ENCODE measurements around the gene CC2D1A.

CC2D1A gene

GRCh38 chr19:13906521-13906904 lies 512 bp downstream of the CC2D1A start:
- H3K9me3 ChIP-seq (ENCODE audit: low read depth, low read length), result no peaks in the 10 kb centered on the region
- H3K4me3 ChIP-seq, result peak overlapping the region; percentile 96
- H3K9ac ChIP-seq (ENCODE audit: insufficient read length), result peak overlapping the region; percentile 85
- no peak for DNase-seq (ENCODE audit: low read depth, low spot score)
- peaks cover 6% of the 10 kb centered on the region; the same call in 1 of the 2 replicates for H3K36me3 ChIP-seq (ENCODE audit: insufficient read depth, low read length)
- no peak for TF ChIP-seq POLR2AphosphoS5 (IDR thresholded peaks at IDR 0.05; ENCODE audit: borderline replicate concordance, low read depth, low read length)
- no peak for TF ChIP-seq FOXP2 (optimal IDR thresholded peaks at IDR 0.05; ENCODE audit: control extremely low read depth, extremely low read length, insufficient read depth)
- no peak for TF ChIP-seq EZH2 (IDR thresholded peaks at IDR 0.05)
- H3K27ac ChIP-seq, result no peak overlapping the region

GRCh38 chr19:13906910-13907309 lies 909 bp downstream of the CC2D1A start:
- TF ChIP-seq POLR2AphosphoS5 (IDR thresholded peaks at IDR 0.05; ENCODE audit: borderline replicate concordance, low read depth, low read length) (no peak), FOXP2 (optimal IDR thresholded peaks at IDR 0.05; ENCODE audit: control extremely low read depth, extremely low read length, insufficient read depth) (no peak), EZH2 (IDR thresholded peaks at IDR 0.05) (no peak)
- Histone ChIP-seq H3K27ac (no peak overlapping the region), H3K4me3 (peak overlapping the region; percentile 96), H3K36me3 (ENCODE audit: insufficient read depth, low read length) (peaks cover 6% of the 10 kb centered on the region; the same call in 1 of the 2 replicates), H3K9ac (ENCODE audit: insufficient read length) (peak overlapping the region; percentile 85), H3K9me3 (ENCODE audit: low read depth, low read length) (no peaks in the 10 kb centered on the region)
- DNase-seq (ENCODE audit: low read depth, low spot score), result no peak

- H3K36me3 ChIP-seq (ENCODE audit: insufficient read depth, low read length), result peaks cover 16% of the 10 kb centered on the region; the same call in 1 of the 2 replicates
- H3K9me3 ChIP-seq (ENCODE audit: low read depth, low read length), result no peaks in the 10 kb centered on the region
- H3K27ac ChIP-seq, result no peak overlapping the region
- no peak for DNase-seq (ENCODE audit: low read depth, low spot score)
- no peak overlapping the region for H3K4me3 ChIP-seq
- H3K9ac ChIP-seq (ENCODE audit: insufficient read length), result no peak overlapping the region
- TF ChIP-seq EZH2 (IDR thresholded peaks at IDR 0.05) (no peak), FOXP2 (optimal IDR thresholded peaks at IDR 0.05; ENCODE audit: control extremely low read depth, extremely low read length, insufficient read depth) (no peak), POLR2AphosphoS5 (IDR thresholded peaks at IDR 0.05; ENCODE audit: borderline replicate concordance, low read depth, low read length) (no peak)
Observed at GRCh38 chr19:13908674-13909073, 2.7 kb downstream of the CC2D1A start.

GRCh38 chr19:13909430-13909829 lies 3.4 kb downstream of the CC2D1A start:
- DNase-seq (ENCODE audit: low read depth, low spot score), result no peak
- no peaks in the 10 kb centered on the region for H3K9me3 ChIP-seq (ENCODE audit: low read depth, low read length)
- no peak overlapping the region for H3K27ac ChIP-seq
- H3K36me3 ChIP-seq (ENCODE audit: insufficient read depth, low read length), result peaks cover 16% of the 10 kb centered on the region; the same call in 1 of the 2 replicates
- no peak overlapping the region for H3K9ac ChIP-seq (ENCODE audit: insufficient read length)
- H3K4me3 ChIP-seq, result no peak overlapping the region
- no peak for TF ChIP-seq POLR2AphosphoS5 (IDR thresholded peaks at IDR 0.05; ENCODE audit: borderline replicate concordance, low read depth, low read length)
- TF ChIP-seq EZH2 (IDR thresholded peaks at IDR 0.05), result no peak
- no peak for TF ChIP-seq FOXP2 (optimal IDR thresholded peaks at IDR 0.05; ENCODE audit: control extremely low read depth, extremely low read length, insufficient read depth)

- Histone ChIP-seq H3K27ac (no peak overlapping the region), H3K4me3 (no peak overlapping the region), H3K36me3 (ENCODE audit: insufficient read depth, low read length) (peaks cover 28% of the 10 kb centered on the region; the same call in 1 of the 2 replicates), H3K9ac (ENCODE audit: insufficient read length) (no peak overlapping the region), H3K9me3 (ENCODE audit: low read depth, low read length) (no peaks in the 10 kb centered on the region)
- TF ChIP-seq EZH2 (IDR thresholded peaks at IDR 0.05), result no peak
- no peak for TF ChIP-seq FOXP2 (optimal IDR thresholded peaks at IDR 0.05; ENCODE audit: control extremely low read depth, extremely low read length, insufficient read depth)
- TF ChIP-seq POLR2AphosphoS5 (IDR thresholded peaks at IDR 0.05; ENCODE audit: borderline replicate concordance, low read depth, low read length), result no peak
- no peak for DNase-seq (ENCODE audit: low read depth, low spot score)
Observed at GRCh38 chr19:13913352-13913751, 7.4 kb downstream of the CC2D1A start.

GRCh38 chr19:13914777-13915176 lies 8.8 kb downstream of the CC2D1A start:
- no peak for TF ChIP-seq POLR2AphosphoS5 (IDR thresholded peaks at IDR 0.05; ENCODE audit: borderline replicate concordance, low read depth, low read length)
- TF ChIP-seq EZH2 (IDR thresholded peaks at IDR 0.05), result no peak
- TF ChIP-seq FOXP2 (optimal IDR thresholded peaks at IDR 0.05; ENCODE audit: control extremely low read depth, extremely low read length, insufficient read depth), result no peak
- no peak for DNase-seq (ENCODE audit: low read depth, low spot score)
- H3K9ac ChIP-seq (ENCODE audit: insufficient read length), result no peak overlapping the region
- peaks cover 32% of the 10 kb centered on the region; the same call in 1 of the 2 replicates for H3K36me3 ChIP-seq (ENCODE audit: insufficient read depth, low read length)
- no peak overlapping the region for H3K4me3 ChIP-seq
- no peaks in the 10 kb centered on the region for H3K9me3 ChIP-seq (ENCODE audit: low read depth, low read length)
- H3K27ac ChIP-seq, result no peak overlapping the region

- H3K36me3 ChIP-seq (ENCODE audit: insufficient read depth, low read length), result peaks cover 46% of the 10 kb centered on the region
- TF ChIP-seq POLR2AphosphoS5 (IDR thresholded peaks at IDR 0.05; ENCODE audit: borderline replicate concordance, low read depth, low read length) (no peak), FOXP2 (optimal IDR thresholded peaks at IDR 0.05; ENCODE audit: control extremely low read depth, extremely low read length, insufficient read depth) (no peak), EZH2 (IDR thresholded peaks at IDR 0.05) (no peak)
- H3K9ac ChIP-seq (ENCODE audit: insufficient read length), result no peak overlapping the region
- no peaks in the 10 kb centered on the region for H3K9me3 ChIP-seq (ENCODE audit: low read depth, low read length)
- DNase-seq (ENCODE audit: low read depth, low spot score), result no peak
- H3K27ac ChIP-seq, result no peak overlapping the region
- no peak overlapping the region for H3K4me3 ChIP-seq
Observed at GRCh38 chr19:13917888-13918406, 11.9 kb downstream of the CC2D1A start.

GRCh38 chr19:13918726-13919411 lies 12.9 kb downstream of the CC2D1A start:
- H3K4me3 ChIP-seq, result no peak overlapping the region
- DNase-seq (ENCODE audit: low read depth, low spot score), result no peak
- H3K27ac ChIP-seq, result no peak overlapping the region
- H3K9ac ChIP-seq (ENCODE audit: insufficient read length), result no peak overlapping the region
- TF ChIP-seq FOXP2 (optimal IDR thresholded peaks at IDR 0.05; ENCODE audit: control extremely low read depth, extremely low read length, insufficient read depth), result no peak
- TF ChIP-seq POLR2AphosphoS5 (IDR thresholded peaks at IDR 0.05; ENCODE audit: borderline replicate concordance, low read depth, low read length), result no peak
- no peak for TF ChIP-seq EZH2 (IDR thresholded peaks at IDR 0.05)
- no peaks in the 10 kb centered on the region for H3K9me3 ChIP-seq (ENCODE audit: low read depth, low read length)
- peaks cover 48% of the 10 kb centered on the region for H3K36me3 ChIP-seq (ENCODE audit: insufficient read depth, low read length)
